SJSA1 (cell line): ENCODE data around the gene PERP. TPM values are rescaled to one million over a fixed set of nuclear protein-coding genes. Genes with fewer than 3 reads are reported as not detected.
"Not testable (repeated sequence)": the region's sequence is repeated elsewhere in the genome, so short reads cannot be mapped to it uniquely, and the experiment has no call there.

ENCODE experiments used
- DNase-seq, 2 experiments: peaks; one replicate each; pipeline ENCODE4 v3.0.0-alpha.2; 2015 to 2020; ENCODE audit warnings: low spot score in 2 of 2, low read depth in 1 of 2
- H3K27ac ChIP-seq: fragments of 250-450 bp; sonication (Bioruptor Pico); 2 replicates; pipeline ENCODE4 v1.5.1; 2020; ENCODE audit warnings: mild to moderate bottlenecking, moderate library complexity
- H3K27me3 ChIP-seq: fragments of 250-450 bp; sonication (Bioruptor Pico); replicated peaks from 2 replicates; pipeline ENCODE4 v1.5.1; 2020; ENCODE audit warnings: mild to moderate bottlenecking, moderate library complexity
- H3K36me3 ChIP-seq: fragments of 250-450 bp; sonication (Bioruptor Pico); 2 replicates; pipeline ENCODE4 v1.5.1; 2020; ENCODE audit warnings: mild to moderate bottlenecking
- H3K4me1 ChIP-seq: fragments of 250-450 bp; sonication (Bioruptor Pico); replicated peaks from 2 replicates; pipeline ENCODE4 v1.6.1; 2021; ENCODE audit warnings: mild to moderate bottlenecking
- H3K4me3 ChIP-seq: fragments of 250-450 bp; sonication (Bioruptor Pico); 2 replicates; pipeline ENCODE4 v1.5.1; 2020; ENCODE audit warnings: mild to moderate bottlenecking
- H3K9me3 ChIP-seq: fragments of 250-450 bp; sonication (Bioruptor Pico); replicated peaks from 2 replicates; pipeline ENCODE4 v1.5.1; 2020; ENCODE audit warnings: mild to moderate bottlenecking
- total RNA-seq: library from RNA; depleted of rRNA; stranded (reverse); fragments of >200 nt; shearing (Covaris generic); gene quantifications from 2 replicates; pipeline ENCODE4 v1.2.3, GENCODE V29; 2014

Gene PERP
- total RNA-seq, 1 experiment from 2014 or later = 42.4 TPM

GRCh38 chr6:138094260-138094659, 13.0 kb downstream of the PERP start:
- no peak for DNase-seq
- Histone ChIP-seq H3K4me3 (no peak overlapping the region), H3K4me1 (peaks cover 5% of the 10 kb centered on the region), H3K27me3 (no peaks in the 10 kb centered on the region), H3K27ac (no peak overlapping the region), H3K36me3 (peaks cover 16% of the 10 kb centered on the region), H3K9me3 (no peaks in the 10 kb centered on the region)

- no peak for DNase-seq
- Histone ChIP-seq H3K36me3 (peaks cover 16% of the 10 kb centered on the region), H3K9me3 (no peaks in the 10 kb centered on the region), H3K4me3 (no peak overlapping the region), H3K4me1 (peaks cover 12% of the 10 kb centered on the region), H3K27ac (no peak overlapping the region), H3K27me3 (no peaks in the 10 kb centered on the region)
These were observed 13.6 kb downstream of the PERP start for GRCh38 chr6:138093632-138094031.

GRCh38 chr6:138092686-138093085, 14.5 kb downstream of the PERP start:
- H3K36me3 ChIP-seq = peaks cover 16% of the 10 kb centered on the region
- H3K27ac ChIP-seq = no peak overlapping the region
- no peaks in the 10 kb centered on the region for H3K9me3 ChIP-seq
- peaks cover 21% of the 10 kb centered on the region for H3K4me1 ChIP-seq
- H3K4me3 ChIP-seq = no peak overlapping the region
- no peak for DNase-seq
- H3K27me3 ChIP-seq = no peaks in the 10 kb centered on the region

- peaks cover 5% of the 10 kb centered on the region for H3K36me3 ChIP-seq
- H3K27me3 ChIP-seq = no peaks in the 10 kb centered on the region
- no peak overlapping the region for H3K27ac ChIP-seq
- no peaks in the 10 kb centered on the region for H3K9me3 ChIP-seq
- peaks cover 35% of the 10 kb centered on the region for H3K4me1 ChIP-seq
- no peak overlapping the region for H3K4me3 ChIP-seq
- DNase-seq = no peak
These were observed 17.9 kb downstream of the PERP start for GRCh38 chr6:138089325-138089724.

- H3K4me1 ChIP-seq = peaks cover 35% of the 10 kb centered on the region
- H3K4me3 ChIP-seq = no peak overlapping the region
- H3K27me3 ChIP-seq = no peaks in the 10 kb centered on the region
- H3K27ac ChIP-seq = peak overlapping the region; percentile 4; the same call in 1 of the 2 replicates
- no peaks in the 10 kb centered on the region; the same call in 1 of the 2 replicates for H3K36me3 ChIP-seq
- H3K9me3 ChIP-seq = no peaks in the 10 kb centered on the region
- peak in 1 of 2 experiments; percentile 84 for DNase-seq
These were observed 18.9 kb downstream of the PERP start for GRCh38 chr6:138088326-138088762.

GRCh38 chr6:138087593-138088325, 19.5 kb downstream of the PERP start:
- no peak overlapping the region for H3K4me3 ChIP-seq
- no peaks in the 10 kb centered on the region; the same call in 1 of the 2 replicates for H3K36me3 ChIP-seq
- H3K27me3 ChIP-seq = no peaks in the 10 kb centered on the region
- H3K9me3 ChIP-seq = no peaks in the 10 kb centered on the region
- peak in 1 of 2 experiments; percentile 31 for DNase-seq
- H3K4me1 ChIP-seq = peaks cover 35% of the 10 kb centered on the region
- peak overlapping the region; percentile 4; the same call in 1 of the 2 replicates for H3K27ac ChIP-seq

- no peak overlapping the region for H3K4me3 ChIP-seq
- no peaks in the 10 kb centered on the region for H3K27me3 ChIP-seq
- peaks cover 35% of the 10 kb centered on the region for H3K4me1 ChIP-seq
- no peaks in the 10 kb centered on the region; the same call in 1 of the 2 replicates for H3K36me3 ChIP-seq
- H3K9me3 ChIP-seq = no peaks in the 10 kb centered on the region
- peak in 1 of 2 experiments; percentile 37 for DNase-seq
- no peak overlapping the region for H3K27ac ChIP-seq
These were observed 20.5 kb downstream of the PERP start for GRCh38 chr6:138086573-138087196.

- Histone ChIP-seq H3K4me3 (no peak overlapping the region), H3K36me3 (no peaks in the 10 kb centered on the region; the same call in 1 of the 2 replicates), H3K4me1 (peaks cover 35% of the 10 kb centered on the region), H3K27ac (no peak overlapping the region), H3K27me3 (no peaks in the 10 kb centered on the region), H3K9me3 (no peaks in the 10 kb centered on the region)
- DNase-seq = no peak
These were observed 21.4 kb downstream of the PERP start for GRCh38 chr6:138085839-138086222.

- no peaks in the 10 kb centered on the region for H3K9me3 ChIP-seq
These were observed 22.0 kb downstream of the PERP start for GRCh38 chr6:138084904-138085838.

GRCh38 chr6:138082232-138082631, 25.0 kb downstream of the PERP start:
- Histone ChIP-seq H3K4me1 (peaks cover 9% of the 10 kb centered on the region), H3K36me3 (no peaks in the 10 kb centered on the region), H3K27me3 (no peaks in the 10 kb centered on the region), H3K9me3 (no peaks in the 10 kb centered on the region), H3K4me3 (no peak overlapping the region), H3K27ac (no peak overlapping the region)
- no peak for DNase-seq

More at GRCh38 chr6:138084904-138085838, 22.0 kb downstream of the PERP start:
- peaks cover 35% of the 10 kb centered on the region for H3K4me1 ChIP-seq
- no peak for DNase-seq
- H3K36me3 ChIP-seq = no peaks in the 10 kb centered on the region; the same call in 1 of the 2 replicates
- H3K4me3 ChIP-seq = no peak overlapping the region
- H3K27ac ChIP-seq = no peak overlapping the region
- no peaks in the 10 kb centered on the region for H3K27me3 ChIP-seq

- not testable (repeated sequence) for H3K27ac ChIP-seq, H3K9me3 ChIP-seq, H3K27me3 ChIP-seq, H3K4me3 ChIP-seq, H3K36me3 ChIP-seq, H3K4me1 ChIP-seq, DNase-seq
These were observed 27.7 kb downstream of the PERP start for GRCh38 chr6:138079556-138079955.

GRCh38 chr6:138078491-138078890, 28.7 kb downstream of the PERP start:
- Histone ChIP-seq H3K36me3 (no peaks in the 10 kb centered on the region), H3K27ac (no peak overlapping the region)
- no peak for DNase-seq

GRCh38 chr6:138073264-138073663, 34.0 kb downstream of the PERP start:
- Histone ChIP-seq H3K27ac (no peak overlapping the region), H3K4me1 (no peaks in the 10 kb centered on the region), H3K27me3 (no peaks in the 10 kb centered on the region), H3K36me3 (no peaks in the 10 kb centered on the region), H3K9me3 (no peaks in the 10 kb centered on the region), H3K4me3 (no peak overlapping the region)
- DNase-seq = no peak

More at GRCh38 chr6:138078491-138078890, 28.7 kb downstream of the PERP start:
- Histone ChIP-seq H3K9me3 (no peaks in the 10 kb centered on the region), H3K4me1 (no peaks in the 10 kb centered on the region), H3K4me3 (no peak overlapping the region), H3K27me3 (no peaks in the 10 kb centered on the region)
